ENCODE measurements around the gene PAK1.

The PAK1 gene

DNA sequence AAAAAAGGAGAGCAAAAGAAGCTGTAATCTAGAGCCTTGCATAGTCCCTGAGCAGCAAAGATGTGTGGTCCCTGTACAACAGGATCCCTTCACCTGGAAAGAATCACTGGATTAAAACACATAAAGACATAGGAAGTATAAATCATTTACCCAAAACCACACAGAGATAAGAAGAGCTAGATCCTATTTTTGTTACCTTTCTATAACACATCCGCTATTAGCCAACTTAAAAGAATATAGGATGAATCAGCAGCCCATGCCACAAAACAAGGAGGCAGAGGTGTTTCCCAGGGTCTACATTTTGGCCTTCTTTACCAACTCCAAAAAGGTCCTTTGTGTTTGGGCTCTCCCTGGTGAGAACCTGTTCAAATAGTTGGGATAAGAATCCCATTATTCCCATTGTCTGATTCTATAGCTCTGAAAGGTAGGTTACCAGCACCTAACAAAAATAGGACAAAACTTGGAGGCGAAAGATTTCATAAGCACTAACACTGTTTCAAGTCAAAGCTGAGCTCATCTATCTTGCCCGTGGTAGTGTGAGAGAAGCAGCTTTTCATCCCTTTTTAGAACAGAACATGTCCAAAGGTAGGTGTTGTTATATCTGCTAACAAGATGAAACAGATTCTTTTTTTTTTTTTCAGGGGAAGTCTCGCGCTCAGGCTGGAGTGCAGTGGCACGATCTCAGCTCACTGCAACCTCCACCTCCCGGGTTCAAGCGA is 26.8 kb downstream of the PAK1 start:
- TF ChIP-seq, protein P1, sequence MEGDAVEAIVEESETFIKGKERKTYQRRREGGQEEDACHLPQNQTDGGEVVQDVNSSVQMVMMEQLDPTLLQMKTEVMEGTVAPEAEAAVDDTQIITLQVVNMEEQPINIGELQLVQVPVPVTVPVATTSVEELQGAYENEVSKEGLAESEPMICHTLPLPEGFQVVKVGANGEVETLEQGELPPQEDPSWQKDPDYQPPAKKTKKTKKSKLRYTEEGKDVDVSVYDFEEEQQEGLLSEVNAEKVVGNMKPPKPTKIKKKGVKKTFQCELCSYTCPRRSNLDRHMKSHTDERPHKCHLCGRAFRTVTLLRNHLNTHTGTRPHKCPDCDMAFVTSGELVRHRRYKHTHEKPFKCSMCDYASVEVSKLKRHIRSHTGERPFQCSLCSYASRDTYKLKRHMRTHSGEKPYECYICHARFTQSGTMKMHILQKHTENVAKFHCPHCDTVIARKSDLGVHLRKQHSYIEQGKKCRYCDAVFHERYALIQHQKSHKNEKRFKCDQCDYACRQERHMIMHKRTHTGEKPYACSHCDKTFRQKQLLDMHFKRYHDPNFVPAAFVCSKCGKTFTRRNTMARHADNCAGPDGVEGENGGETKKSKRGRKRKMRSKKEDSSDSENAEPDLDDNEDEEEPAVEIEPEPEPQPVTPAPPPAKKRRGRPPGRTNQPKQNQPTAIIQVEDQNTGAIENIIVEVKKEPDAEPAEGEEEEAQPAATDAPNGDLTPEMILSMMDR (IDR thresholded peaks at IDR 0.05; ENCODE audit: extremely low read depth, insufficient read depth, missing control alignments) = no peak
- in situ Hi-C loops (cut with MboI; ENCODE audit: low pct_unique_long_range_greater_than_20kb, low sequenced_read_pairs, unreplicated experiment) = no loop called here
- no peak for DNase-seq (ENCODE audit: low spot score)

GRCh38 chr11:77444261-77444660 is 29.6 kb downstream of the PAK1 start:
- in situ Hi-C loops (cut with MboI; ENCODE audit: low pct_unique_long_range_greater_than_20kb, low sequenced_read_pairs, unreplicated experiment) = no loop called here
- DNase-seq (ENCODE audit: low spot score) = no peak
- TF ChIP-seq, protein P1 (IDR thresholded peaks at IDR 0.05; ENCODE audit: extremely low read depth, insufficient read depth, missing control alignments) = no peak

DNA sequence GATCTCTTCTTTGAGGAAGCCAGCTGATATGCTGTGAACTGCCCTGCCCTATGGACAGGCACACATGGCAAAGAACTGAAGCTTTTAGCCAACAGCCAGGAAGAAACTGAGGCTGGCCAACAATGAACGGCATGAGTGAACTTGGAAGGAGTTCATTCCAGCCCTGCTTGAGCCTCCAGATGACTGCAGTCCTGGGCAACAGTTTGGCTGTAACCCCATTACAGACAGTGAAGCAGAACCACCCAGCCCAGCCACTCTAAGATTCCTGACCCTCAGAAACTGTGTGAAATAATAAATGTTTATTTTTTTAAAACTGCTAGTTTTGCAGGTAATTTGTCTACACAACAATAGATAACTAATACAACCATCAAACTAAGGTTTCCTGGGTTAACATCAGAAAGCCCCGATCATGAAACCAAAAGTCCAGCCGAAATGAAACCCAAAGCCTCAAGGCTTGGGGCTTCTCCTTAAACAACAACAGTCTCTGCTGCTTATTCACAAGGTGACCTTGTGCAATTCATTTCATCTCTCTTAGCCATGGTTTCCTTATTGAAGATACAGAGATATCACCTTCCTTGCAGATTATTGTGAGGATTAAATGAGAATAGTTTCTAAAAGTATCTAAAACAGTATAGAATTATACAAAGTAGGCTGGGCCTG is 31.4 kb downstream of the PAK1 start:
- TF ChIP-seq, protein P1 (IDR thresholded peaks at IDR 0.05; ENCODE audit: extremely low read depth, insufficient read depth, missing control alignments) = no peak
- in situ Hi-C loops (cut with MboI; ENCODE audit: low pct_unique_long_range_greater_than_20kb, low sequenced_read_pairs, unreplicated experiment) = no loop called here
- no peak for DNase-seq (ENCODE audit: low spot score)

- in situ Hi-C loops (cut with MboI; ENCODE audit: low pct_unique_long_range_greater_than_20kb, low sequenced_read_pairs, unreplicated experiment) = no loop called here
- TF ChIP-seq, protein P1 (IDR thresholded peaks at IDR 0.05; ENCODE audit: extremely low read depth, insufficient read depth, missing control alignments) = no peak
- DNase-seq (ENCODE audit: low spot score) = no peak
Measured at GRCh38 chr11:77441426-77441825, 32.5 kb downstream of the PAK1 start.

- DNase-seq (ENCODE audit: low spot score) = no peak
- TF ChIP-seq, protein P1 (IDR thresholded peaks at IDR 0.05; ENCODE audit: extremely low read depth, insufficient read depth, missing control alignments) = no peak
- in situ Hi-C loops (cut with MboI; ENCODE audit: low pct_unique_long_range_greater_than_20kb, low sequenced_read_pairs, unreplicated experiment) = no loop called here
Measured at GRCh38 chr11:77440678-77441077, 33.2 kb downstream of the PAK1 start.

GRCh38 chr11:77438487-77438886 is 35.4 kb downstream of the PAK1 start:
- DNase-seq (ENCODE audit: low spot score) = no peak

More at GRCh38 chr11:77438487-77438886, 35.4 kb downstream of the PAK1 start:
- in situ Hi-C loops (cut with MboI; ENCODE audit: low pct_unique_long_range_greater_than_20kb, low sequenced_read_pairs, unreplicated experiment) = no loop called here
- TF ChIP-seq, protein P1 (IDR thresholded peaks at IDR 0.05; ENCODE audit: extremely low read depth, insufficient read depth, missing control alignments) = no peak
